Neural progenitor cell (in vitro differentiated cells): Measurements from ENCODE around the gene ADCY7. TPM values are rescaled to one million over a fixed set of nuclear protein-coding genes. Genes with fewer than 3 reads are reported as not detected.

ENCODE experiments used
- DNase-seq: peaks from one replicate; pipeline ENCODE4 v3.0.0-alpha.2; 2016; ENCODE audit warnings: low spot score
- H2AFZ ChIP-seq: fragments of 200-600 bp; sonication (generic); replicated peaks from 2 replicates; pipeline ENCODE4 v1.6.1; 2016; ENCODE audit warnings: antibody characterized with exemption
- H3F3A ChIP-seq: fragments of 200-600 bp; sonication (generic); 2 replicates; pipeline ENCODE4 v1.6.1; 2016; ENCODE audit warnings: antibody characterized with exemption, low read depth
- H3K27ac ChIP-seq: fragments of 200-600 bp; sonication (generic); 2 replicates; pipeline ENCODE4 v1.5.1; 2016; ENCODE audit warnings: mild to moderate bottlenecking
- H3K27me3 ChIP-seq: fragments of 200-600 bp; sonication (generic); 2 replicates; pipeline ENCODE4 v1.6.1; 2016; ENCODE audit warnings: mild to moderate bottlenecking, moderate library complexity
- H3K36me3 ChIP-seq: fragments of 200-600 bp; sonication (generic); 2 replicates; pipeline ENCODE4 v1.5.1; 2016
- H3K4me1 ChIP-seq: fragments of 200-600 bp; sonication (generic); 2 replicates; pipeline ENCODE4 v1.6.1; 2016; ENCODE audit warnings: mixed run types
- H3K4me2 ChIP-seq: fragments of 200-600 bp; sonication (generic); 2 replicates; pipeline ENCODE4 v1.6.1; 2016
- H3K4me3 ChIP-seq: fragments of 200-600 bp; sonication (generic); 2 replicates; pipeline ENCODE4 v1.5.1; 2016
- H3K79me2 ChIP-seq: fragments of 200-600 bp; sonication (generic); 2 replicates; pipeline ENCODE4 v1.6.1; 2016; ENCODE audit warnings: low read depth
- H3K9ac ChIP-seq: fragments of 200-600 bp; sonication (generic); 2 replicates; pipeline ENCODE4 v1.6.1; 2016
- H3K9me3 ChIP-seq: fragments of 200-600 bp; sonication (generic); 2 replicates; pipeline ENCODE4 v1.5.1; 2016; ENCODE audit warnings: low read depth
- H4K20me1 ChIP-seq: fragments of 200-600 bp; sonication (generic); 2 replicates; pipeline ENCODE4 v1.6.1; 2016; ENCODE audit warnings: low read depth
- H3K27ac Mint-ChIP-seq: 3 replicates; pipeline ENCODE4 v1.8.0; 2021; ENCODE audit warnings: mixed read lengths
- H3K27me3 Mint-ChIP-seq: 2 replicates; pipeline ENCODE4 v1.8.0; 2022; ENCODE audit warnings: low read depth, mild to moderate bottlenecking, inconsistent platforms, moderate library complexity, mixed read lengths; ENCODE audit not compliant: insufficient read depth
- H3K36me3 Mint-ChIP-seq: 3 replicates; pipeline ENCODE4 v1.8.0; 2021; ENCODE audit warnings: mixed read lengths
- H3K4me1 Mint-ChIP-seq: 3 replicates; pipeline ENCODE4 v1.8.0; 2021; ENCODE audit warnings: mixed read lengths
- H3K4me3 Mint-ChIP-seq: 3 replicates; pipeline ENCODE4 v1.8.0; 2021; ENCODE audit warnings: mild to moderate bottlenecking, moderate library complexity, mixed read lengths
- H3K9me3 Mint-ChIP-seq: 3 replicates; pipeline ENCODE4 v1.8.0; 2020; ENCODE audit warnings: mixed read lengths
- EZH2 ChIP-seq: fragments of 200-600 bp; sonication (generic); IDR thresholded peaks from 2 replicates; pipeline ENCODE4 v1.6.1; 2017; ENCODE audit warnings: antibody characterized with exemption, mild to moderate bottlenecking, moderate library complexity
- EZH2phosphoT487 ChIP-seq: fragments of 200-600 bp; sonication (generic); IDR thresholded peaks from 2 replicates; pipeline ENCODE4 v1.6.1; 2017; ENCODE audit warnings: antibody characterized with exemption
- total RNA-seq: library from RNA; depleted of rRNA; stranded (reverse); fragments of >200 nt; gene quantifications from 2 replicates; pipeline ENCODE4 v1.2.3, GENCODE V29; 2015; ENCODE audit warnings: low replicate concordance
- TF ChIP-seq, protein P1 (sequence below): fragments of 200-600 bp; sonication (generic); IDR thresholded peaks from 2 replicates; pipeline ENCODE4 v1.5.1; 2017; ENCODE audit warnings: antibody characterized with exemption, mild to moderate bottlenecking

ADCY7 gene
- total RNA-seq, 1 donor from 2014 or later: 2.5 TPM

DNA sequence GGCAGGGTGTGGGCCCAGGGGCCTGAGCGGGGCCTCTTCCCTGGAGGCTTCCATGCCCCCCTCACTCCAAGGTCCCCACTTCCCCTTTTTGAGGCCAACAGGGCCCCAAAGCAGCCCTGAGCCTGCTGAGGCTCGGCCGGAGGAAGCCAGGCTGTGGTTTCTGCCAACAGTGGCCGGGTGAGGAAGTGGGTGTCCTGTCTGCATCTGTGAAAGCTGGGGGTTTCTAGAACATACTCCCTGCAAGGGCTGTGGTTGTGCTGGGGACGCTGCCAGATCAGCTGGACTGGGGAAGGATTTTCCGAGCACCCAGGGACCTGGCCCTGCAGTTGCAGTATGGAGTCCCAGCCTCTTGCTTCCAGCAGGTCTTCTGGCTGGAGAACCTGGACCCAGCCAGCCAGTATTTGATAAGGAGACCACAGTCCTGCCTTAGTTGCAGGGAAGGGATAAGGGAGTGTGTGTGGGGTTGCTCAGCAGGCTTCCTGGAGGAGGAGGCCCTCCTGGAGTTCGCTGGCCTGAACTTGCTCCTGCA is 15.7 kb downstream of the ADCY7 start:
- H2AFZ ChIP-seq: no peak overlapping the region
- H3K9me3 Mint-ChIP-seq: peaks cover 7% of the 10 kb centered on the region
- H3F3A ChIP-seq: no peaks in the 10 kb centered on the region
- H3K4me1 ChIP-seq: no peaks in the 10 kb centered on the region
- no peak overlapping the region for H3K9ac ChIP-seq
- H3K9me3 ChIP-seq: no peaks in the 10 kb centered on the region
- H3K27me3 ChIP-seq: no peaks in the 10 kb centered on the region
- H3K36me3 ChIP-seq: no peaks in the 10 kb centered on the region
- H3K27ac Mint-ChIP-seq: no peak overlapping the region
- no peaks in the 10 kb centered on the region for H3K36me3 Mint-ChIP-seq
- TF ChIP-seq EZH2phosphoT487 (no peak), EZH2 (no peak)
- TF ChIP-seq, protein P1, sequence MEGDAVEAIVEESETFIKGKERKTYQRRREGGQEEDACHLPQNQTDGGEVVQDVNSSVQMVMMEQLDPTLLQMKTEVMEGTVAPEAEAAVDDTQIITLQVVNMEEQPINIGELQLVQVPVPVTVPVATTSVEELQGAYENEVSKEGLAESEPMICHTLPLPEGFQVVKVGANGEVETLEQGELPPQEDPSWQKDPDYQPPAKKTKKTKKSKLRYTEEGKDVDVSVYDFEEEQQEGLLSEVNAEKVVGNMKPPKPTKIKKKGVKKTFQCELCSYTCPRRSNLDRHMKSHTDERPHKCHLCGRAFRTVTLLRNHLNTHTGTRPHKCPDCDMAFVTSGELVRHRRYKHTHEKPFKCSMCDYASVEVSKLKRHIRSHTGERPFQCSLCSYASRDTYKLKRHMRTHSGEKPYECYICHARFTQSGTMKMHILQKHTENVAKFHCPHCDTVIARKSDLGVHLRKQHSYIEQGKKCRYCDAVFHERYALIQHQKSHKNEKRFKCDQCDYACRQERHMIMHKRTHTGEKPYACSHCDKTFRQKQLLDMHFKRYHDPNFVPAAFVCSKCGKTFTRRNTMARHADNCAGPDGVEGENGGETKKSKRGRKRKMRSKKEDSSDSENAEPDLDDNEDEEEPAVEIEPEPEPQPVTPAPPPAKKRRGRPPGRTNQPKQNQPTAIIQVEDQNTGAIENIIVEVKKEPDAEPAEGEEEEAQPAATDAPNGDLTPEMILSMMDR: no peak
- H3K4me3 Mint-ChIP-seq: no peak overlapping the region
- no peak overlapping the region for H3K4me3 ChIP-seq
- no peaks in the 10 kb centered on the region for H3K4me1 Mint-ChIP-seq
- no peak overlapping the region for H3K27ac ChIP-seq
- no peaks in the 10 kb centered on the region for H3K79me2 ChIP-seq
- no peak overlapping the region for H3K4me2 ChIP-seq
- peaks cover 2% of the 10 kb centered on the region for H3K27me3 Mint-ChIP-seq
- no peak for DNase-seq
- H4K20me1 ChIP-seq: no peaks in the 10 kb centered on the region

DNA sequence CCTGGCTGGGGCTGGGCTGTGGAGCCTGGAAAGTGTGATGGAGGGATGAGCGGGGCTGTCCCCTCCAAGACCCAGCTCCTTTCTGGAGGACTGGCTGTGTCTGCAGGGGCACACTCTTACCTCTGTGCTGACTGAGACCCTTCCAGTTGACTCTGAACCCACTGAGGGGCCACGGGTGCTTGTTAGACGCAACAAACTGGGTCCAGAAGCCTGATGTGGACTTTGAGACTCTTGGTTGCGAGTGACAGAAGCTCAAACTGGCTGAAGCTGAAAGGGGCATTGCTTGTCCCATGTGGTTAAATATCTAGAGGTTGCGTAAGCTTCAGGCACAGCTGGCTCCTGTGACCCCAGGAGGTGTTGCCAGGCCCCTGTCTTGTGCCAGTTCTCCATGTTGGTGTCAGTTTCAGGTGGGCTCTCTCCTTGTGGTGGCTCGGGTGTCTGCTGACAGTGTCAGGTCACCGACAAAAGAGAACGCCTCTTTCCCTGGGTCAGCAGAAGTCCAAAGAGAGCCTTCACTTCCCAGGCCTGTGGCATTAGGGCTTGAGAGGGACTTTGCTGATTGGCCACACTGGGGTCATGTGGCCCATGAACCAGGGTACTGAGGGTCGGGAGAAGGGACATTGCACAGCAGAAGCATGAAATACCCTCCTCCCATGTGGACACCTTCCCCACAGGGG is 16.7 kb downstream of the ADCY7 start:
- no peaks in the 10 kb centered on the region for H4K20me1 ChIP-seq
- H3K4me2 ChIP-seq: no peak overlapping the region
- no peak overlapping the region for H3K4me3 Mint-ChIP-seq
- no peaks in the 10 kb centered on the region for H3K79me2 ChIP-seq
- peaks cover 7% of the 10 kb centered on the region for H3K9me3 Mint-ChIP-seq
- H3K4me3 ChIP-seq: no peak overlapping the region
- H3K4me1 ChIP-seq: no peaks in the 10 kb centered on the region
- no peak for DNase-seq
- no peak overlapping the region for H2AFZ ChIP-seq
- no peaks in the 10 kb centered on the region for H3K9me3 ChIP-seq
- no peaks in the 10 kb centered on the region for H3F3A ChIP-seq
- H3K36me3 Mint-ChIP-seq: no peaks in the 10 kb centered on the region
- H3K4me1 Mint-ChIP-seq: no peaks in the 10 kb centered on the region
- peaks cover 5% of the 10 kb centered on the region for H3K27me3 Mint-ChIP-seq
- no peak overlapping the region for H3K9ac ChIP-seq
- no peak overlapping the region for H3K27ac Mint-ChIP-seq
- H3K36me3 ChIP-seq: no peaks in the 10 kb centered on the region
- H3K27me3 ChIP-seq: no peaks in the 10 kb centered on the region
- TF ChIP-seq, protein P1: no peak
- TF ChIP-seq EZH2 (no peak), EZH2phosphoT487 (no peak)
- no peak overlapping the region for H3K27ac ChIP-seq

DNA sequence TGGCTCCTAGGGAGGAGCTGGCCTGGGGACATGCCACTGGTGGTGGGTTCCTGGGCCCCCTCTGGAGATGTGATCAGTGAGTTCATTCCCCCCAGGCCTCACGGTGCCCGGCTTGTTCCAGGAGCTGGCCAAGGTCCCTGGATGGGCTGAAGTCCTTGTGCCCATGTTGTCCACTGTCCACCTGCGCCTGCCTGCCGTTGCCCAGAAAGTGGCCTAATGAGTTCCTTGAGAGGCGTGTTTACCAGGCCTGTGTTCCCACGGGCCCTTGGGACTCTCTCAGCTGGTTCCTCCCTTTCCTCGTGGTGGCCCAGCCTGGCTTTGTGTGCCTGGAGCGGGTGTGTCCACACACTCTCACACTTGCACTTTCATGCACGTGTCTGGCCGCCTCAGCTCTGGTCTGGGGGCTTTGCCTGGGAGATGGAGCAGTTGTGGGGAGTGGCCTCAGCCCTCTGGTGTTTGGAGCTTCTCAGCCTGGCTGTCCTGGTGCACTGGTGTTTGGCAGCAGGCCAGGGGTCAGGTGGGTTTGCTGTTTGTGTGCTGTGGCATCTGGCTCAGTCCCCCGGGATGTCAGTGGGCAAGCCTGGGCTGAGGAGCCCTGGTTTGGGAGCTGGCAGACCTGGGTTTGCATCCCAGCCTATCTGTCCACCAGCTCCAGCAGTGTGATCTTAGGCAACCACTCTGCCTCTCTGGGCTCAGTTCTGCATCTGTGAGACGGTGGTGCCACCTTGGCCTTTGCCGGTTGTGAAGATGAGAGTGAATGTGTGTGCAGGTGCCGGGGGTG is 18.0 kb downstream of the ADCY7 start:
- Histone ChIP-seq H3K9me3 (no peaks in the 10 kb centered on the region), H3K4me3 (no peak overlapping the region), H3K4me1 (no peaks in the 10 kb centered on the region), H3K4me2 (no peak overlapping the region), H3K27me3 (no peaks in the 10 kb centered on the region), H4K20me1 (no peaks in the 10 kb centered on the region), H2AFZ (no peak overlapping the region), H3K36me3 (no peaks in the 10 kb centered on the region), H3F3A (no peaks in the 10 kb centered on the region), H3K79me2 (no peaks in the 10 kb centered on the region), H3K9ac (no peak overlapping the region), H3K27ac (no peak overlapping the region)
- Mint-ChIP-seq H3K4me3 (no peak overlapping the region), H3K4me1 (no peaks in the 10 kb centered on the region), H3K27me3 (peaks cover 8% of the 10 kb centered on the region), H3K27ac (peak overlapping the region; percentile 89), H3K36me3 (no peaks in the 10 kb centered on the region), H3K9me3 (peaks cover 7% of the 10 kb centered on the region)
- TF ChIP-seq EZH2phosphoT487 (no peak), EZH2 (no peak)
- TF ChIP-seq, protein P1: no peak
- DNase-seq: no peak
